AML-193 (cell line): ENCODE measurements around the gene KCNN3.
A peak's percentile ranks its signal among the peaks of the same experiment; 100 is the strongest.
"Not testable (repeated sequence)": the region's sequence is repeated elsewhere in the genome, so short reads cannot be mapped to it uniquely, and the experiment has no call there.

Experiments used
- DNase-seq, 2 experiments: peaks; one replicate each; lab custom pipeline; 2025; lab: John Stamatoyannopoulos, UW

Gene KCNN3

GRCh38 chr1:154698320-154699096, 171.6 kb downstream of the KCNN3 start:
- no peak for DNase-seq

GRCh38 chr1:154697710-154698109, 172.4 kb downstream of the KCNN3 start:
- DNase-seq = no peak

DNA sequence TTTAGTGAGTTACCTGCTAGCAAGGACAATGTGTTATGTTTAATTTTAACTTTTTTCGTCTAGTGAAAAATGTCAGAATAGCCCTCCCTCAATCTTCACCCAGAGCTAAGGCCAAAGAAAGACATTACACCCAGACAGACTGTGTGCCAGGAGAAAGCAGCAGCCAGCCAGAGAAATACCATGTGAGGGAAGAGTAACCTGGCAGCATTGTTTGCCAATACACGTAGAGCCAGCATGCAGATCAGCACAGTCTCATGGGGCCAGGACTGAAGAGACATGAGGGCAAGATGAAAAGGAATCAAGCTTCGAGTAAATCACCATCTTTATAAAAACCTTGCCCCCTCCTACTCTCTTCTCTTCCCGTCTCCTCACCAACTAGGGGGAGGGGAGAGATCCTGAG, 173.6 kb downstream of the KCNN3 start:
- no peak for DNase-seq

DNA sequence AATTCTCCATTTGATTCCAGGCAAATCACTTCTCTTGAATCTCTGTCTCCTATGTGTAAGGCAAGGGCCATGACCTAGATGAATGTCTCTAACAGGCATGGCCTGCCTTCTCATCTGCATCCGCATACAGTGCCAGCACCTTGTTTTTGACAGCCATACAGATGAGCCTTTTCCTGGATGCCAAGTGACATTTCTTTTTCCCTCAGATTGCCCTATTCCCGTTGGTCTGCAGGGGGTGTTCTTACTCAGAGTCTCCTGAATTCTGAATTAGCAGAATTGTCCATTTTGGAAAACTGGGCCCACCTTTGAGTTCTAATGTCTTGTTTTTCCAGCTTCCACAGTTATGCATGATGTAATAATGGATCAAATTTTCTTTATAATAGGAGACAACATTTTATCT, 174.1 kb downstream of the KCNN3 start:
- DNase-seq = no peak

DNA sequence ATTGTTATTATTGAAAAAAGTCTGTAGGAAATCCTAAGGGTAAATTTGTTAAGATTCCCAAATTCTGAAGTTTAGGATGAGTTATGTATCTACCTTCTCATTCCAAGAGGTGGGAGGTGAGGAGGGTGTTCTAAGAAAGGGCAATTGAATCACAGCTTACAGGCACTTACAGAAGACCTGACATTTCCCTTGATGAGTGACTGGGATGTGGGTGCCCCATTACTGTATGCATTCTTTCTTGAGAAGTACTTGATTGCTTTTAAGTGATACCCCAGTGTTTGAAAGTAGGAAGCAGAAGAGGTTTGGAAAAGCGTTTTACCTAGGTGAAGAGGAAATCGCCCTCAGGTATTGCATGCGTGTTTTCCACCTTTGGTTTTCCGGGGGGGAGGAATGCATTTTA, 175.1 kb downstream of the KCNN3 start:
- DNase-seq = no peak

GRCh38 chr1:154689083-154689482, 181.0 kb downstream of the KCNN3 start:
- DNase-seq = no peak

- no peak for DNase-seq
Measured at GRCh38 chr1:154686507-154686906, 183.6 kb downstream of the KCNN3 start.

- DNase-seq = no peak
Measured at GRCh38 chr1:154683820-154684219, 186.3 kb downstream of the KCNN3 start.

GRCh38 chr1:154682254-154682653, 187.8 kb downstream of the KCNN3 start:
- DNase-seq = no peak

GRCh38 chr1:154677844-154678243, 192.2 kb downstream of the KCNN3 start:
- not testable (repeated sequence) for DNase-seq

- not testable (repeated sequence) for DNase-seq
Measured at GRCh38 chr1:154676847-154677246, 193.2 kb downstream of the KCNN3 start.

DNA sequence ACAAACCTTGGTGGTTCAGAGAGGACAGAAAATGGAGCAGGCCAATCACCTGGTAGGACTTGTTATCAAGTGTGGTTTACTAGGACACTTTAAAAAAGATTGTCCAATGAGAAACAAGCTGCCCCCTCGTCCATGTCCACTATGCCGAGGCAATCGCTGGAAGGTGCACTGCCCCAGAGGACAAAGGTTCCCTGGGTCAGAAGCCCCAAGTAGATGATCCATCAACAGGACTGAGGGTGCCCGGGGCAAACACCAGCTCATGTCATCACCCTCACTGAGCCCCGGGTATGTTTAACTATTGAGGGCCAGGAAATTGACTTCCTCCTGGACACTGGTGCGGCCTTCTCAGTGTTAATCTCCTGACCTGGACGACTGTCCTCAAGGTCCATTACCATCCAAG, 195.6 kb downstream of the KCNN3 start:
- DNase-seq = not testable (repeated sequence)

DNA sequence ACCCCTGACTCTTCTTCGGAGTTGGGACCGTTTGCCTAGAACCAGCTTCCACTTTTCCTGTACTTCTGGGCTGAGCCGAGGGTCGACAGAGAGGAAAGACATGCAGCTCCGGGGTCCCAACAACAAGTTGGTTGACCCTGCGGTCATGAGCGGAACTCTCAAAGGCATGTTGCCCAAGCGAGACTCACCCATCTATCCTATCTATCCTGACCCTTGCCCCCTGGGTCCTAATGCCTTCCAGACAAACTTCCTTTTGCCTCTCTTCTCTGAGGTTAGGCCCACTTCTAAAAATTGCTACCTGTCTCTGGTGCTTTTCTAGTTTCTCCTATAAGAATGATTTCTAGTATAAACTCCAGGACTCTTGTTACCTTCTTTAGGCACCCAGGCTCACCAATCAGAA, 197.8 kb downstream of the KCNN3 start:
- DNase-seq = not testable (repeated sequence)

DNA sequence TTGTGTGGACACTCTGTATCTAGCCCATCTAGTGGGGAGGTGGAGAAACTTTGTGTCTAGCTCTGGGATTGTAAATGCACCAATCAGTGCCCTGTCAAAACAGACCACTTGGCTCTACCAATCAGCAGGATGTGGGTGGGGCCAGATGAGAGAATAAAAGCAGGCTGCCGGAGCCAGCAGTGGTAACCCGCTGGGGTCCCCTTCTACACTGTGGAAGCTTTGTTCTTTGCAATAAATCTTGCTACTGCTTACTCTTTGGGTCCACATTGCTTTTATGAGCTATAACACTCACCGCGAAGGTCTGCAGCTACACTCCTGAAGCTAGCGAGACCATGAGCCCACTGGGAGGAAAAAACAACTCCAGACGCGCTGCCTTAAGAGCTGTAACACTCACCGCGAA, 198.7 kb downstream of the KCNN3 start:
- DNase-seq = not testable (repeated sequence)

DNA sequence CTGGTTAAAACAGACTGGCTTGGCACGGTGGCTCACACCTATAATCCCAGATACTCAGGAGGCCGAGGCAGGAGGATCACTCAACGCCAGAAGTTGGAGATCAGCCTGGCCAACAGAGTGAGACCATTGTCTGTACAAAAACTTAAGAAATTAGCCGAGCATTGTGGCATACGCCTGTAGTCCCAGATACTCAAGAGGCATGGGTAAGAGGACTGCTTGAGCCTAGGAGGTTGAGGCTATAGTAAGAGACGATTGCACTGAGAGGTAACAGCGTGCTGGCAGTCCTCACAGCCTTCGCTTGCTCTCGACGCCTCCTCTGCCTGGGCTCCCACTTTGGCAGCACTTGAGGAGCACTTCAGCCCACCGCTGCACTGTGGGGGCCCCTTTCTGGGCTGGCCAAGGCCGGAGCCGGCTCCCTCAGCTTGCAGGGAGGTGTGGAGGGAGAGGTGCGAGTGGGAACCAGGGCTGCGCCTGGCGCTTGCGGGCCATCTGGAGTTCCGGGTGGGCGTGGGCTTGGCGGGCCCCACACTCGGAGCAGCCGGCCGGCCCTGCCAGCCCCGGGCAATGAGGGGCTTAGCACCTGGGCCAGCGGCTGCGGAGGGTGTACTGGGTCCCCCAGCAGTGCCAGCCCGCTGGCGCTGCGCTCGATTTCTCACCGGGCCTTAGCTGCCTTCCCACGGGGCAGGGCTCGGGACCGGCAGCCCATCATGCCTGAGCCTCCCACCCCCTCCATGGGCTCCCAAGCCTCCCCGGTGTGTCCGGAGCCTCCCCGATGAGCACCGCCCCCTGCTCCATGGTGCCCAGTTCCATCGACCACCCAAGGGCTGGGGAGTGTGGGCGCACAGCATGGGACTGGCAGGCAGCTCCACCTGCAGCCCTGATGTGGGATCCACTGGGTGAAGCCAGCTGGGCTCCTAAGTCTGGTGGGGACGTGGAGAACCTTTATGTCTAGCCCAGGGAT, 199.5 kb downstream of the KCNN3 start:
- DNase-seq = not testable (repeated sequence)

DNA sequence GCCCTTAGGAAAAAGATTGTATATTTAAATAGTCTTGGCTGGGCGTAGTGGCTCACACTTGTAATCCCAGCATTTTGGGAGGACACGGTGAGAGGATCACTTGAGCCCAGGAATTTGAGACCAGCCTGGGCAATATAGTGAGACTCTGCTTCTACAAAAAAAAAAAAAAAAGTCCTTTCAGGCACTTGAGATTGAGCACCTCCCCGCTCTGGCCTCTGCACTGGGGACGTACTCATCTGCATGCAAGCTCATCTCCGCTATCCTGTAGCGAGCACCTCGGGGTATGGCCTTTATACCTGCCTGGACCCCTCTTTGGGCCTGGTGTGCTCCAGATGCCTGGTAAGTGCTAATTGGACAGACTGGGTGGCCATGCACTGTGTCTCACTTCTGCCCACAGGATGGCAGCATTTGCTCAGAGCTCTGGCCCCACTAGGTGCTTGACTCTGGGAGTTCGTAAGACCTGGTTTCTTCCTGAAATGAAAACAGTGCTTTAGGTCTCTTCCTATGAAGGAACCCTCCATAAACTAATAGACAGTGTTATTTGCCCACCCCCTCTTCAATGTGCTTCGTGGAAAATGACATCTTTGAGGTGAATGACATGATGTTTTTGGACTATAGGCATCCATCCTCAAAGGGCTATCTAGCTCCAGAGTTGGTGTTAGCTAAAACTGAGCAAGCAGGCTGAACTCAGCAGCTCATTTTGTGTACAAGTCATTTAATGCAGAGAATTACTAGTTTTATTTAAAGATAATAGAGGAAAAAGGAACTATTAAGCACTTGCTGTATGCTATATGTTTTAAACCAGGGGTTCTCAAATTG, 200.4 kb downstream of the KCNN3 start:
- DNase-seq = peak; percentile 77 to 80

DNA sequence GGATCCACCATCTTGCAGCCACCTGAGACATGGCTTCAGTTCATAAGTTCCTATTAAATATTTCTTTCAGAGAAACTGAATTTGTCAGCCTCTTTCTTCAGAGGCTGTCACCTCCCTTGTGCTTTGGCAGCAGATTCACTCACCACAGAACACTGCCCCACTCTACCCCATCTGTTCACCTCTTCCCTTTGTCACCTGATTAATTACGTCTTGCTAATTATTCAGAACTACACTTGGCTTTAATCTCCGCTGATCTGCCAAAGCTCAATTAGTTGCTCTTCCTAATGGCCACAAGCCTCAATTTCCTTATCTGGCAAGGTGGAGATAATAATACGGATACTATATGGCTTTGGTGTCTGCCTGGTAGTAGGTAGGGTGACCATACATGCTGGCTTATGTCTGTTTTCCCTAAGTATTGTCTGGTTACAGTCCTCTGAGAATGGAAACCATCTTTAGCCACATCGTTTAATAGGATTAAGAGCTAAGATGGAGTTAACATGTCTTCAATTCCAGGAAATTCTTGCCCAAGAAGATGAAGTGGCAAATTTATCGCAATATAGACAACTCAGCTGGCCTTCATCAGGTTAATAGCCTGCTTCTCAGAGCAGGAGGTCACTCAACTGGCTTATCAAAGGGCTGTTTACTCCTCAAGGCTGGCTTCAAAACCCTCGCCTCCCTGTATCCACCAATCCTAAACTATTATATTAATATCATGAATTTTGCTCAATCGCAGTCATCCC, 203.9 kb downstream of the KCNN3 start:
- no peak for DNase-seq

GRCh38 chr1:154664331-154665002, 205.6 kb downstream of the KCNN3 start:
- DNase-seq = no peak

GRCh38 chr1:154663471-154664060, 206.5 kb downstream of the KCNN3 start:
- no peak for DNase-seq

GRCh38 chr1:154661110-154661509, 209.0 kb downstream of the KCNN3 start:
- DNase-seq = no peak
